Gastrocnemius medialis (tissue), 4 donors: ENCODE measurements around the gene ENTPD5.

Experiments used
- POLR2A ChIP-seq, 2 donors: fragments of 450-650 bp; IDR thresholded peaks; one replicate each; pipeline ENCODE4 v1.6.1; 2017; ENCODE audit warnings: antibody characterized with exemption in 2 of 2, mild to moderate bottlenecking in 2 of 2, moderate library complexity in 2 of 2
- TF ChIP-seq, protein P1 (sequence below), 5 experiments: fragments of 450-650 bp in 3 of 5; fragments of 200-600 bp in 2 of 5; sonication (generic) in 2 of 5; IDR thresholded peaks in 4 of 5; conservative IDR thresholded peaks in 1 of 5; 1 replicate in 4 of 5; 2 replicates in 1 of 5; pipeline ENCODE4 v1.5.1; 2016 to 2019; ENCODE audit warnings: antibody characterized with exemption in 5 of 5, mild to moderate bottlenecking in 3 of 5, moderate library complexity in 3 of 5

DNA sequence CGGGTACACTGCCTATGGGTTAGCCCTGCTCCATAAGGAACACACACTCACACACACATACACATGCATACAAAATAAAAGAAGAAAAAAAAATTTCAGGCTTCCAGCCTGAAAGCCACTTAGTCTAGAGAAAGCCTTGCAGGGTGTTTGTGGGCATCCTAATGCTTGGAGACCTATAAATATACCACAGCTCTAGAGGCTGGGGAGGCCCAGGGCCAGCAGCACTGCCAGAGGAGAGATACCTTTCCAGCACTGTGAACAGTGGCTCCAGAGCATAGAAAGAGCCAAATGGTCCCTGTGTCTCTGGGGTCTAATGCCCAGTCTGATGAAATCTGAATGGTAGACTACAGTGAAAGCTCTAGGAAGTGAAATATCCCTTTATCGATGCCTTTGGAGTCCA is 82.1 kb downstream of the ENTPD5 start:
- TF ChIP-seq, protein P1, sequence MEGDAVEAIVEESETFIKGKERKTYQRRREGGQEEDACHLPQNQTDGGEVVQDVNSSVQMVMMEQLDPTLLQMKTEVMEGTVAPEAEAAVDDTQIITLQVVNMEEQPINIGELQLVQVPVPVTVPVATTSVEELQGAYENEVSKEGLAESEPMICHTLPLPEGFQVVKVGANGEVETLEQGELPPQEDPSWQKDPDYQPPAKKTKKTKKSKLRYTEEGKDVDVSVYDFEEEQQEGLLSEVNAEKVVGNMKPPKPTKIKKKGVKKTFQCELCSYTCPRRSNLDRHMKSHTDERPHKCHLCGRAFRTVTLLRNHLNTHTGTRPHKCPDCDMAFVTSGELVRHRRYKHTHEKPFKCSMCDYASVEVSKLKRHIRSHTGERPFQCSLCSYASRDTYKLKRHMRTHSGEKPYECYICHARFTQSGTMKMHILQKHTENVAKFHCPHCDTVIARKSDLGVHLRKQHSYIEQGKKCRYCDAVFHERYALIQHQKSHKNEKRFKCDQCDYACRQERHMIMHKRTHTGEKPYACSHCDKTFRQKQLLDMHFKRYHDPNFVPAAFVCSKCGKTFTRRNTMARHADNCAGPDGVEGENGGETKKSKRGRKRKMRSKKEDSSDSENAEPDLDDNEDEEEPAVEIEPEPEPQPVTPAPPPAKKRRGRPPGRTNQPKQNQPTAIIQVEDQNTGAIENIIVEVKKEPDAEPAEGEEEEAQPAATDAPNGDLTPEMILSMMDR (IDR thresholded peaks at IDR 0.05 in 4 of 5, conservative IDR thresholded peaks at IDR 0.05 in 1 of 5): no peak
- TF ChIP-seq POLR2A (IDR thresholded peaks at IDR 0.05): no peak
